ENCODE results near the gene CDC25B.

Gene CDC25B

DNA sequence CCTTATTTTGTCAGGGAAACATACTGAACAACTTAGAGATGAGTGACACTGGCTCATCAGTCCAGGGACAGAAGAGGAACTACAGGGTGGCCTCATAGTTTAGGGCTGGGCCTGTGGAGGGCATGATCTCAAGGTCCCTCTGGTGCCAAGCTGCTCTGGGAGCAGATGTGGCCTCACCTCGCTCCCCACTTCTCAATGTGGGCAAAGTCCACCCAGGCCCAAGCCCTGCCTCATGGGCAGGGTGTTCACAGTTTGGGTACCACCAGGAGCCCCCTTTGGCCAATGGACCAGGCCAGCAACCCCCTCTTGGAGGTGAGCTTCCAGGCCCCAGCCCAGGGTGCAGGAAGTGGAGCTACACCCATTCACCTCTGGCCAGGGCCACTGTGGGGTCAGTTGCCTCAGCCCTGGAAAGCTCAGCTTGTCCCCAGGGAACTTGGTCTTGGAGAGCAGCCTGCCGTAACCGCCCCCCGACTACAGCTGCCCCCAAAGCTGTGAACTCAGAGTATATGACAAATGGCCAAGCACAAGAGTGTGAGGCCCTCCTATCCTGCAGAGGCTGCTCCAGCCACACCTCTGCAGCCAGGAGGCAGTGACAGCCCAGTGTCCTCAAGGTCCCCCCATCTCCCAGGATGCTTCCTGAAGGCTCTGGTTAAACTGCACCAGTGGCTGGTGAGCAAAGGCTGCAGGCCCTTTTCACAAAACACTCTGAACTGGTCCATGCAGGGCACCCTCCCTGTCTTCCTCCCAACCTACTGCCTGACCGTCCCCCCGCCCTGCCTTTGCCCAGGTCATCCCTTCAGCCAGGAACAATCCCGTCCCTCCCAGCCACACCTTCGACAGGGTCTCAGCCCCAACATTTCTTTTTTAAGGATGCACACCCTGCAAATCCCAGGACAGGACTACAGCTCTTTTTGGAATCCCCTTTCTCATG, 32.2 kb upstream of the CDC25B start:
- no peak for DNase-seq (ENCODE audit: extremely low read depth, low read depth)
- TF ChIP-seq, protein P1, sequence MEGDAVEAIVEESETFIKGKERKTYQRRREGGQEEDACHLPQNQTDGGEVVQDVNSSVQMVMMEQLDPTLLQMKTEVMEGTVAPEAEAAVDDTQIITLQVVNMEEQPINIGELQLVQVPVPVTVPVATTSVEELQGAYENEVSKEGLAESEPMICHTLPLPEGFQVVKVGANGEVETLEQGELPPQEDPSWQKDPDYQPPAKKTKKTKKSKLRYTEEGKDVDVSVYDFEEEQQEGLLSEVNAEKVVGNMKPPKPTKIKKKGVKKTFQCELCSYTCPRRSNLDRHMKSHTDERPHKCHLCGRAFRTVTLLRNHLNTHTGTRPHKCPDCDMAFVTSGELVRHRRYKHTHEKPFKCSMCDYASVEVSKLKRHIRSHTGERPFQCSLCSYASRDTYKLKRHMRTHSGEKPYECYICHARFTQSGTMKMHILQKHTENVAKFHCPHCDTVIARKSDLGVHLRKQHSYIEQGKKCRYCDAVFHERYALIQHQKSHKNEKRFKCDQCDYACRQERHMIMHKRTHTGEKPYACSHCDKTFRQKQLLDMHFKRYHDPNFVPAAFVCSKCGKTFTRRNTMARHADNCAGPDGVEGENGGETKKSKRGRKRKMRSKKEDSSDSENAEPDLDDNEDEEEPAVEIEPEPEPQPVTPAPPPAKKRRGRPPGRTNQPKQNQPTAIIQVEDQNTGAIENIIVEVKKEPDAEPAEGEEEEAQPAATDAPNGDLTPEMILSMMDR (IDR thresholded peaks at IDR 0.05; ENCODE audit: low read depth, low read length, missing control alignments), result no peak
- H3K4me3 ChIP-seq (replicated peaks; ENCODE audit: low read depth, low read length), result no peak overlapping the region

DNA sequence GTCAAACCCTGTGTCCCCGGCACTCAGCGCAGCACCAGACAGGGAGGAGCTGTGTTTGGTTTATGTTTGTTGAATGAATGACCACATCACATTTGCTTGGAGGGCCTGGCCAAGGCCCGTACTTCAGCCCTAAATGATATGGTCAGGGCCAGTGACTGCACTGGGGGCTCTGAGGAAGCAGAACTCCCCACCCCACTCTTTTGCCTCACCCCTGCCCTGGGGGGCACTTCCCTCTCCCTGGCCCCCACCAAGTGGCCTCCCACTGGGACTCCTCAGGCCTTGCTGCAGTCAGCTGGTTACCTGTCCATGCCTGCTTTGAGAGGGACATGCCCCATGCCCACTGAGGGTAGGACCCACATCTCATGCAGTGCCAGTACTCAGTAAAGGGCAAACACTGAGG, 31.5 kb upstream of the CDC25B start:
- DNase-seq (ENCODE audit: extremely low read depth, low read depth), result no peak
- TF ChIP-seq, protein P1 (IDR thresholded peaks at IDR 0.05; ENCODE audit: low read depth, low read length, missing control alignments), result no peak
- no peak overlapping the region for H3K4me3 ChIP-seq (replicated peaks; ENCODE audit: low read depth, low read length)

DNA sequence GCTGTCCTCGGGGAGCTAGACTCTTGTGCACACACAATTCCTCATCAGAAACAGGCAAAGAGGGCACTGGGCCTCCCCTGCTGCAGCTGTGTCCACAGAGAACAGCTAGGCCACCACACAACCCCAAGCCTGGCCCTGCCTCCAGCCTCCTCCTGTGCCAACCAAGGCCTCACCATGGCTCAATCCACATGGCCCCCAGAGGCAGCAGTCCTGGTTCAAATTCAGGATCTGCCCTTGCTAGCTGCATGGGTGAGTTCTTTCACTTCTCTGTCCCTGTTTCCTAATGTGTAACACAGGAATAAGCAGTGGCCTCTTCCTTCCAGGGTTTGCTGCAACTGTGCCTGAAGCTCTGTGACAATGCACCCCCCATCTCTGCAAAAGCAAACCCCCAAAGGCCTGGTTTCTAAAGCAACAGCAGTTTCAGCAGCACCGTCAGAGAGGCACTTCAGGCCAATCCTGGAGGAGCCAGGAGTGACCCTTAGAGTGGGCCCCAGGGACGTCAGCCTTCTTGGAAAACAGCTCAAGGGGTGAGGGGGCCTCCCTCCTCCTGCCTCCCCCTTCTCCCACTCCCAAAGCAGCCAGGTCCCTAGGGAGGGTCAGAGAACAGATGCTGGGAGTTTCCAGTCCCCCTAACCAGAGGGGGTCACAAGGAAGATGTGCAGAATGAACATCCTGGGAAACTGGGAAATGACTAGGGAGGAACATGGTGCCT, 30.8 kb upstream of the CDC25B start:
- TF ChIP-seq, protein P1 (IDR thresholded peaks at IDR 0.05; ENCODE audit: low read depth, low read length, missing control alignments), result no peak
- DNase-seq (ENCODE audit: extremely low read depth, low read depth), result no peak
- H3K4me3 ChIP-seq (replicated peaks; ENCODE audit: low read depth, low read length), result peak overlapping the region; percentile 97

- TF ChIP-seq, protein P1 (IDR thresholded peaks at IDR 0.05; ENCODE audit: low read depth, low read length, missing control alignments), result no peak
- peak overlapping the region; percentile 97 for H3K4me3 ChIP-seq (replicated peaks; ENCODE audit: low read depth, low read length)
- DNase-seq (ENCODE audit: extremely low read depth, low read depth), result no peak
Measured at GRCh38 chr20:3766422-3767109, 29.5 kb upstream of the CDC25B start.

DNA sequence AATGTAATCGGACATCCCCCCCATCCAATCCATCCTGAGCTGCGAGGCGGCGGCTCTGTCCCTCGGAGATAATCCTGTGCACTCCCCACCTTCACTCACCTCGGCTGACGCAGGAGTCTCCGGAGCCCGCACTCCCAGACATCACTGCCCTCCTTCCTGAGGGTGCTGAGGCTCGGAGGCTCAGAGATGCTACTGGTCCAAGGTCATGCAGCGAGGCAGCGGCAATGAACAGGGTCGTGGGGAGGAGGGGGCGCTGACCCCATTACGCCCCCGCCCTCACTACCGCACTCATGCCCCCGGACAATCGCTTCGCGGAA, 29.0 kb upstream of the CDC25B start:
- no peak for DNase-seq (ENCODE audit: extremely low read depth, low read depth)
- H3K4me3 ChIP-seq (replicated peaks; ENCODE audit: low read depth, low read length), result peak overlapping the region; percentile 97
- TF ChIP-seq, protein P1 (IDR thresholded peaks at IDR 0.05; ENCODE audit: low read depth, low read length, missing control alignments), result no peak

- peak within 1 kb of the TSS; percentile 97 for H3K4me3 ChIP-seq (replicated peaks; ENCODE audit: low read depth, low read length)
- DNase-seq (ENCODE audit: extremely low read depth, low read depth), result peak; percentile 87
- TF ChIP-seq, protein P1 (IDR thresholded peaks at IDR 0.05; ENCODE audit: low read depth, low read length, missing control alignments), result peak; percentile 12
Measured at GRCh38 chr20:3767427-3768341, 28.4 kb upstream of the CDC25B start, which contains the start of gene ADISSP. Gene ADISSP, minus strand, starts transcription at chr20:3767753. Its CDS starts 7,653 bp downstream, at chr20:3760100.
